A549 treated with CORT108297 at 1 μM for 4 hours (cell line): ENCODE data around the gene PCGF6. TPM values are rescaled to one million over a fixed set of nuclear protein-coding genes. Genes with fewer than 3 reads are reported as not detected.

Experiments
- total RNA-seq: library from RNA; stranded (reverse); fragments of 200-300 nt; extraction: Qiagen RNA extraction; gene quantifications from 5 replicates; pipeline ENCODE4 v1.2.3, GENCODE V29; 2022

PCGF6 gene
- 10.4 to 13.1 TPM (median 11.3 TPM) in 5 replicates for total RNA-seq

DNA sequence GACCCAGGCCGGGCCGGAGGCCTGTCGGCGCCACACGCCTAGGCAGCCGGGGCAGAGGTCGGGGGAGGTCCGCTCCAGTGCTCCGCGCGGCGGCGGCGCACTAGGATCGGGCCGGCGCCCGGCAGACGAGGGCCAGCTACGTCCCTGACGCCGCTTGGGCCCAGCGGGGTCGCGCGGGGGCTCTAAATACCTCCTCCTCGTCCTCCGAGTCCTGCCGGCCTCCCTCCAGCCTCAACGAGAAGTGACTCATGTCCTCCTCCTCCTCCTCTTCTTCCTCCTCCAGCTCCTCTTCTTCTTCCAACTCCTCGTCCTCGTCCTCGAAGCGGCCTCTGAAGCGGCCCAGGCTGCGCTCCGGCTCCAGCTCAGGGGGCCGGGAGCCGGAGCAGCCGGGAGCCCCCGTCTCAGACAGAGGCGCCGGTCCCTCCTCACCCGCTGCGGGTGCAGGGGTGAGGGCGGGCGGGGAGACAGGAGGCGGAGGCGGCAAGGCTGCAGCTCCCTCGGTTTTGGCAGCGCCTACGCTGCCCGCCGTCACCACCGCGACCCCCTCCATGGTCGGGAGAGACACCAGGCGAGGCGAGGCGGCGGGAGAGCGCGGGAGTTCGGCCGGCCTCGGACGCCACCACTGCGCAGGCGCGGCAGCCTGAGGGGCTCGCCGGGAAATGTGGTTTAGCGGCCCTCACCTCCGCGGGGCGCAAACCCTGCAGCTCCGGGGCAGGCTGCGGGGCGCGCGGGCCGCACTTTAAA is at the start of gene PCGF6:
PCGF6 (minus strand) TSS at position 624 of the 744 bp plus-strand sequence; CDS start at position 550, 74 bp downstream.

DNA sequence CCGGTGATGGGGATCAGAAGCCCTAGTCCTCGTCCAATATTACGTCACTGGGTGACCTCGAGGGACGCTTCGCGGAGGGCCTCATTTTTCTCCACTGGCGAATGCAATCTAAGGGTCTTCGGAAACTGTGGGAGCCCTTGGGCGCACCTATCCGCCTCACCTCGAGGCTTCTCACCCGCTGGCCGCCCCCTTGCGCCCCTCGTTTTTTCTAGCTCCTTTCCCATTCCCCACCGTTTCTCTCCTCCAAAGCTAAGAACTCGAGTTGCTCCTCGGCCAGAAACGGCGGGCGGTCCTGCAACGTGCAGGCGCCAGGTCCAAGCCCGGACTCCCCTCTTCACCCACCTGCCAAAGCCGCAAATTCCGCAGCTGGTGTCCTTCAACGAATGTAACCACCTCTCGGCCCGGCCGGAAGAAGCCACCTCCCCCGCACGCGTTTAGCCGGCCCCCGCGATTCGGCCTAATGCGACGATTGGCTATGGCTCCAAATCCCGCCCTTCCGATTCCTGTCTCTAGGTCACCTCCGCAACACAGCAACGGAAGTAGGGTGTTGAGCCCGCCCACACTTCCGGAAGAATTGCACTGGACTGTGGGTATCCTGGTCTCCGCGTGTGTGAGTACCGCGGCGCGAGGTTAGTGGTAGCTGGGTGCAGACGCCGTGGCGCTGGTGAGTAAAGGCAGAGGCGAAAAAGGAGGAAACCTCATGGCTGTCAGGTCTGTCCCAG is 45.3 kb upstream of the PCGF6 start, which contains the start of the genes ATP5MK and PDCD11:
ATP5MK (minus strand) TSS at position 409 of the 722 bp plus-strand sequence. CDS start 4,018 bp downstream, outside the sequence.
PDCD11 (plus strand) TSS at position 560 of the 722 bp plus-strand sequence. CDS start 1,801 bp downstream, outside the sequence.

DNA sequence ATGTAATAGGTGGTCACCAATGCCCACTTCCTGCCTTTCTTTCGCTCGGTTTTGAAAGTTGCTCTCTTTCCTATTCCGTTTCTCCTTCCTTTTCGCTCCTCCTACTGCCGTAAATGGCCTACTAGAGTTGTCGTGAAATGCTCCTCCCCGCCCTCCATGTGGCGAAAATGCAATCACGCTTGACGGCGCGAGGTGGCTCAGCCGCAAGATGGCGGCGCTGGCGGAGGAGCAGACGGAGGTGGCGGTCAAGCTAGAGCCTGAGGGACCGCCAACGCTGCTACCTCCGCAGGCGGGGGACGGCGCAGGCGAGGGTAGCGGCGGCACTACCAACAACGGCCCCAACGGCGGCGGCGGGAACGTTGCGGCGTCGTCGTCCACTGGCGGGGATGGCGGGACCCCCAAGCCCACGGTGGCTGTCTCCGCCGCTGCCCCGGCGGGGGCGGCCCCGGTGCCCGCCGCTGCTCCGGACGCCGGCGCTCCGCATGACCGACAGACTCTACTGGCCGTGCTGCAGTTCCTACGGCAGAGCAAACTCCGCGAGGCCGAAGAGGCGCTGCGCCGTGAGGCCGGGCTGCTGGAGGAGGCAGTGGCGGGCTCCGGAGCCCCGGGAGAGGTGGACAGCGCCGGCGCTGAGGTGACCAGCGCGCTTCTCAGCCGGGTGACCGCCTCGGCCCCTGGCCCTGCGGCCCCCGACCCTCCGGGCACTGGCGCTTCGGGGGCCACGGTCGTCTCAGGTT is 17.0 kb upstream of the PCGF6 start, which contains the start of gene TAF5:
TAF5 (plus strand) TSS at position 195 of the 737 bp plus-strand sequence; CDS start at position 209, 14 bp downstream.

GRCh38 chr10:103276896-103277712 is 73.8 kb downstream of the PCGF6 start, which contains the start of gene INA:
Gene INA, plus strand, starts transcription at chr10:103277138. Its CDS starts 74 bp downstream, at chr10:103277212.

Other genes starting within 250 kb of the PCGF6 start
- 71.7 to 85.5 TPM (median 76.7 TPM) in 5 replicates for gene NT5C2, start 157.9 kb downstream of the PCGF6 start, total RNA-seq
- 0.05 to 0.08 TPM (median 0.07 TPM) in 4 of 5 replicates, not detected in the other for gene RPEL1, start 105.3 kb downstream of the PCGF6 start, total RNA-seq
- 22.8 to 31.4 TPM (median 25.0 TPM) in 5 replicates for gene INA, start 74.0 kb downstream of the PCGF6 start, total RNA-seq
- 3.2 to 4.0 TPM (median 3.6 TPM) in 5 replicates for gene TAF5, start 16.8 kb upstream of the PCGF6 start, total RNA-seq
- gene ATP5MK, start 45.3 kb upstream of the PCGF6 start, total RNA-seq, result 484 to 582 TPM (median 511 TPM) in 5 replicates
- gene PDCD11, start 45.5 kb upstream of the PCGF6 start, total RNA-seq, result 37.9 to 41.3 TPM (median 41.0 TPM) in 5 replicates
- 4.5 to 7.6 TPM (median 6.0 TPM) in 5 replicates for gene CALHM2, start 101.2 kb upstream of the PCGF6 start, total RNA-seq
- 0.02 TPM in 1 of 5 replicates, not detected in the others for gene CALHM1, start 107.8 kb upstream of the PCGF6 start, total RNA-seq
- gene CALHM3, start 128.1 kb upstream of the PCGF6 start, total RNA-seq, result 0.45 to 0.74 TPM (median 0.49 TPM) in 5 replicates
- gene NEURL1, start 142.6 kb upstream of the PCGF6 start, total RNA-seq, result 0.20 to 0.59 TPM (median 0.52 TPM) in 5 replicates